WTC11 (cell line): ENCODE results near the gene ACP5. TPM values are rescaled to one million over a fixed set of nuclear protein-coding genes. Genes with fewer than 3 reads are reported as not detected.

Source experiments
- ATAC-seq: fragments of 200-7000 bp; cut with Tn5 transposase; 2 replicates; pipeline ENCODE4 v1.10.0; 2021; ENCODE audit warnings: mild to moderate bottlenecking, moderate library complexity
- CTCF ChIA-PET: fragments of 300-600 bp; sonication (Branson Sonifier 250); formaldehyde crosslinking; loops from one replicate; lab custom pipeline; 2021; ENCODE audit warnings: antibody characterized with exemption; lab: Charles Lee
- POLR2A ChIA-PET: fragments of 350-600 bp; sonication (Branson Sonifier 250); formaldehyde crosslinking; loops from one replicate; lab custom pipeline; 2021; ENCODE audit warnings: antibody characterized with exemption; lab: Charles Lee
- DNase-seq: peaks from one replicate; pipeline ENCODE4 v3.0.0; 2021; ENCODE audit warnings: low spot score
- H3K27ac Mint-ChIP-seq: 2 replicates; pipeline ENCODE4 v1.8.0; 2021; ENCODE audit warnings: mixed read lengths
- H3K27me3 Mint-ChIP-seq: 2 replicates; pipeline ENCODE4 v1.8.0; 2021; ENCODE audit warnings: low read depth, mild to moderate bottlenecking, moderate library complexity, mixed read lengths
- H3K36me3 Mint-ChIP-seq: 2 replicates; pipeline ENCODE4 v1.8.0; 2021; ENCODE audit warnings: mixed read lengths
- H3K4me1 Mint-ChIP-seq: 2 replicates; pipeline ENCODE4 v1.8.0; 2022; ENCODE audit warnings: mixed read lengths
- H3K4me3 Mint-ChIP-seq: 2 replicates; pipeline ENCODE4 v1.8.0; 2021; ENCODE audit warnings: mild to moderate bottlenecking, moderate library complexity, mixed read lengths
- H3K9me3 Mint-ChIP-seq: 2 replicates; pipeline ENCODE4 v1.8.0; 2021; ENCODE audit warnings: mixed read lengths
- CREM ChIP-seq: sonication (generic); formaldehyde crosslinking; IDR thresholded peaks from 2 replicates; pipeline ENCODE4 v1.8.1; 2022; ENCODE audit warnings: mild to moderate bottlenecking, missing genetic modification reagents, moderate library complexity
- ESRRA ChIP-seq: sonication (generic); formaldehyde crosslinking; IDR thresholded peaks from 2 replicates; pipeline ENCODE4 v1.8.1; 2022; ENCODE audit warnings: mild to moderate bottlenecking, missing genetic modification reagents, borderline replicate concordance
- ETV6 ChIP-seq: sonication (generic); formaldehyde crosslinking; IDR thresholded peaks from 2 replicates; pipeline ENCODE4 v1.8.1; 2022; ENCODE audit warnings: mild to moderate bottlenecking, missing genetic modification reagents
- FOXJ3 ChIP-seq: sonication (generic); formaldehyde crosslinking; IDR thresholded peaks from 2 replicates; pipeline ENCODE4 v1.9.0; 2021; ENCODE audit warnings: missing genetic modification reagents, mild to moderate bottlenecking, borderline replicate concordance
- FOXK1 ChIP-seq: sonication (generic); formaldehyde crosslinking; IDR thresholded peaks from 2 replicates; pipeline ENCODE4 v1.8.0; 2022; ENCODE audit warnings: mild to moderate bottlenecking, moderate library complexity, missing genetic modification reagents
- IRF2 ChIP-seq: sonication (generic); formaldehyde crosslinking; IDR thresholded peaks from 2 replicates; pipeline ENCODE4 v1.8.0; 2022; ENCODE audit warnings: low read depth, missing genetic modification reagents, borderline replicate concordance
- JUN ChIP-seq: sonication (generic); formaldehyde crosslinking; IDR thresholded peaks from 2 replicates; pipeline ENCODE4 v1.8.0; 2023; ENCODE audit warnings: mild to moderate bottlenecking, missing genetic modification reagents
- MYBL2 ChIP-seq: sonication (generic); formaldehyde crosslinking; IDR thresholded peaks from 2 replicates; pipeline ENCODE4 v1.8.1; 2023; ENCODE audit warnings: mild to moderate bottlenecking, moderate library complexity, missing genetic modification reagents
- NR1H2 ChIP-seq: sonication (generic); formaldehyde crosslinking; IDR thresholded peaks from 2 replicates; pipeline ENCODE4 v1.9.0; 2021; ENCODE audit warnings: mild to moderate bottlenecking, moderate library complexity, missing genetic modification reagents
- OVOL2 ChIP-seq: fragments of 250-450 bp; sonication (Bioruptor Pico); IDR thresholded peaks from 2 replicates; pipeline ENCODE4 v1.9.0; 2021; ENCODE audit warnings: mild to moderate bottlenecking, borderline replicate concordance
- PRRX2 ChIP-seq: fragments of 250-450 bp; sonication (Bioruptor Pico); IDR thresholded peaks from 2 replicates; pipeline ENCODE4 v1.8.0; 2021; ENCODE audit warnings: mild to moderate bottlenecking
- RORB ChIP-seq: fragments of 250-450 bp; sonication (Bioruptor Pico); IDR thresholded peaks from 2 replicates; pipeline ENCODE4 v1.9.0; 2021; ENCODE audit warnings: mild to moderate bottlenecking
- TCF7 ChIP-seq: sonication (generic); formaldehyde crosslinking; IDR thresholded peaks from 2 replicates; pipeline ENCODE4 v1.8.0; 2022; ENCODE audit warnings: mild to moderate bottlenecking, low read depth, missing genetic modification reagents, moderate library complexity
- ZNF121 ChIP-seq: sonication (generic); formaldehyde crosslinking; IDR thresholded peaks from 2 replicates; pipeline ENCODE4 v1.8.0; 2023; ENCODE audit warnings: missing genetic modification reagents
- ZNF219 ChIP-seq: sonication (generic); formaldehyde crosslinking; IDR thresholded peaks from 2 replicates; pipeline ENCODE4 v1.8.0; 2023; ENCODE audit warnings: missing genetic modification reagents, mild to moderate bottlenecking, borderline replicate concordance
- ZNF396 ChIP-seq: fragments of 250-450 bp; sonication (Bioruptor Pico); IDR thresholded peaks from 2 replicates; pipeline ENCODE4 v1.8.0; 2021; ENCODE audit warnings: mild to moderate bottlenecking, moderate library complexity, borderline replicate concordance
- total RNA-seq: library from RNA; stranded (reverse); gene quantifications from 3 replicates; pipeline ENCODE4 v1.2.3, GENCODE V29; 2021
- TF ChIP-seq, protein P1 (sequence below): fragments of 250-450 bp; sonication (Bioruptor Pico); conservative IDR thresholded peaks from 2 replicates; pipeline ENCODE4 v1.9.0; 2021; ENCODE audit warnings: mild to moderate bottlenecking
- TF ChIP-seq, protein P2 (sequence below): sonication (generic); formaldehyde crosslinking; IDR thresholded peaks from 2 replicates; pipeline ENCODE4 v1.8.0; 2023; ENCODE audit warnings: missing genetic modification reagents, mild to moderate bottlenecking, borderline replicate concordance
- TF ChIP-seq, protein P3 (sequence below): sonication (generic); formaldehyde crosslinking; IDR thresholded peaks from 2 replicates; pipeline ENCODE4 v1.8.1; 2022; ENCODE audit warnings: low read depth, missing genetic modification reagents, borderline replicate concordance
- TF ChIP-seq, protein P4 (sequence below): sonication (generic); formaldehyde crosslinking; IDR thresholded peaks from 2 replicates; pipeline ENCODE4 v1.8.0; 2023; ENCODE audit warnings: mild to moderate bottlenecking, missing genetic modification reagents
- TF ChIP-seq, protein P5 (sequence below): sonication (generic); formaldehyde crosslinking; IDR thresholded peaks from 2 replicates; pipeline ENCODE4 v1.8.1; 2023; ENCODE audit warnings: mild to moderate bottlenecking, missing genetic modification reagents, moderate library complexity
- TF ChIP-seq, protein P6 (sequence below): fragments of 250-450 bp; sonication (Bioruptor Pico); IDR thresholded peaks from 2 replicates; pipeline ENCODE4 v1.9.0; 2021; ENCODE audit warnings: moderate library complexity, mild to moderate bottlenecking, inconsistent platforms, borderline replicate concordance
- TF ChIP-seq, protein P7 (sequence below): sonication (generic); formaldehyde crosslinking; IDR thresholded peaks from 2 replicates; pipeline ENCODE4 v1.8.0; 2022; ENCODE audit warnings: mild to moderate bottlenecking, missing genetic modification reagents

ACP5 gene
- total RNA-seq, 1 experiment from 2014 or later, result 8.6 TPM

DNA sequence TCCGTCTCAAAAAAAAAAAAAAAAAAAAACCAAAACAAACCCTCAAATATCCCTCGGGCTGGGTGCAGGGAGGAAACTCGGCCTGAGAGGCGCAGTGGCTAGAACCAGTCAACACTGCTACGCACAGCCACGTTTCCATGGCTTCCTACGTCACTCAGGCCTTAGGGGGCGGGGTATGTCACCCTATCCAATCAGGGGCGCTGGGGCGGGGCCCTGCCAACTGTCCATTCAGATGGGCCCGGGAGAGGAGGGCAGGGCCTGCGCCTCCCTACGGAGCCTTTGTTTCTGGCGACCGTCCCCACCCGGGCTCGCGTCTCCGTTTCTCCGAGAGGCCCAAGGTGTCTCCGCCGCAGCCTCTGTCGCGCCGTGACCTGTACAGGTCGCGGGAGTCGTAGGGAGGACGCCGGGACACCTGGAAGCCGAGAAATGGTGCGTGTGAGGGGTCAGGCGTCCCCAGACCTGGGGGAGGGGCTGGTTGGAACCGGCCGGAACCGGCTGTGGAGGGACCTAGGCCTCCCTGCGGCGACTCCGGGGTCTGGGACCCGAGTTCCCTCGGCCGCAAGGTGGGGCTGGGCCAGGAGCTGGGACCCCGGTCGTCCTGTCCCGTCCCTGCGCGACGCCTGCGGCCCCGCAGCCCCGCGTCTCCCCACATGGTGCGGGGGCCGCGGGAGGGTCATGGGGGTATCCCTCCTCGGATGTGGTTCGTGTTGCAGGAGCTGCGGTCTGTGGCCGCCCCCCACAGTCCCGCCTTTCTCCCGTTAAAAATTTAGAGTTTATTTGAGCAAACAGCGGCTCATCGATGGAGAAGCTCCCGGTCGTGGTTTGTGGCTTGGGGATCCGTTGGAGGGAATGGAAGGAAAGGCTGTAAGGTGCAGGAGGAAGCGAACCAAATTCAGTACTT, 20.0 kb upstream of the ACP5 start, which contains the start of gene ZNF627:
Gene ZNF627 (plus strand): TSS at position 282 of the 901 bp plus-strand sequence. CDS start 145 bp downstream, at position 427.
- ChIA-PET POLR2A (interaction anchor here (0.6 to 0.7 kb wide), 5 partner anchors 39 to 565 kb away, joined by 3 to 9 read pairs (median 3); no protein-coding TSS in a partner anchor), CTCF (interaction anchor here (0.8 to 1.7 kb wide), 5 partner anchors 16 to 162 kb away, joined by 3 to 5 read pairs (median 4); partner anchors contain the start of genes ODAD3 and PRKCSH)
- peak; percentile 99 for ATAC-seq
- peak; percentile 100 for DNase-seq
- H3K4me3 Mint-ChIP-seq, result peak within 1 kb of the TSS; percentile 96
- H3K36me3 Mint-ChIP-seq, result peaks cover 22% of the 10 kb centered on the region
- H3K27me3 Mint-ChIP-seq, result no peaks in the 10 kb centered on the region
- no peaks in the 10 kb centered on the region for H3K9me3 Mint-ChIP-seq
- peaks cover 23% of the 10 kb centered on the region for H3K4me1 Mint-ChIP-seq
- peak within 1 kb of the TSS; percentile 98 for H3K27ac Mint-ChIP-seq
- TF ChIP-seq, protein P1, sequence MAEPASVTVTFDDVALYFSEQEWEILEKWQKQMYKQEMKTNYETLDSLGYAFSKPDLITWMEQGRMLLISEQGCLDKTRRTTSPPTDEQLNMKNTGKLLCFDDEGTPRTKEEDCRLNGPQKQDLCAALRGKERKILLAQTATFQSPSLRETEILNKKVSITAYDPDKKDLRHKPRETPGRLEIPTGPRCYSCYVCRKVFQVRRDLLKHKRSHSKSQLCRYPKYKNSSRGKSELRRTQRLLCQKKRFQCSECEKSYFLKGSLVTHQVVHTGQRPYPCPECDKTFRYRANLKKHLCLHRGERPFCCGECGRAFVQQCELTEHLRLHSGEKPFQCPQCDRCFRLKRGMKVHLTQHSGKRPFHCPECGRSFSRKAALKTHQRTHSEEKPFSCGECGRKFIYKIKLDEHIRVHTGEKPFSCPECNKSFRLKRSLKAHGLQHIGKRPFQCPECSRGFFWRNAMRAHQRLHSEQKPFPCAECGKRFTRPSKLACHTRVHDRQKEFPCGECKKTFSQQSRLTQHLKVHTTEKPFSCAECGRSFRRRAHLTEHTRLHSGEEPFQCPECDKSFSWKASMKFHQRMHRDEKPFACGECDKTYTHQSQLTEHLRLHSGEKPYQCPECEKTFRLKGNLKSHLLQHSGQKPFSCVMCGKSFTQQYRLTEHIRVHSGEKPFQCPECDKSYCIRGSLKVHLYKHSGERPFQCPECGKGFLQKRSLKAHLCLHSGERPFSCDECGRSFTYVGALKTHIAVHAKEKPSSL (CRISPR knock-in tag), result no peak
- TF ChIP-seq ETV6, result no peak
- TF ChIP-seq IRF2 (CRISPR knock-in tag), result no peak
- TF ChIP-seq, protein P2, sequence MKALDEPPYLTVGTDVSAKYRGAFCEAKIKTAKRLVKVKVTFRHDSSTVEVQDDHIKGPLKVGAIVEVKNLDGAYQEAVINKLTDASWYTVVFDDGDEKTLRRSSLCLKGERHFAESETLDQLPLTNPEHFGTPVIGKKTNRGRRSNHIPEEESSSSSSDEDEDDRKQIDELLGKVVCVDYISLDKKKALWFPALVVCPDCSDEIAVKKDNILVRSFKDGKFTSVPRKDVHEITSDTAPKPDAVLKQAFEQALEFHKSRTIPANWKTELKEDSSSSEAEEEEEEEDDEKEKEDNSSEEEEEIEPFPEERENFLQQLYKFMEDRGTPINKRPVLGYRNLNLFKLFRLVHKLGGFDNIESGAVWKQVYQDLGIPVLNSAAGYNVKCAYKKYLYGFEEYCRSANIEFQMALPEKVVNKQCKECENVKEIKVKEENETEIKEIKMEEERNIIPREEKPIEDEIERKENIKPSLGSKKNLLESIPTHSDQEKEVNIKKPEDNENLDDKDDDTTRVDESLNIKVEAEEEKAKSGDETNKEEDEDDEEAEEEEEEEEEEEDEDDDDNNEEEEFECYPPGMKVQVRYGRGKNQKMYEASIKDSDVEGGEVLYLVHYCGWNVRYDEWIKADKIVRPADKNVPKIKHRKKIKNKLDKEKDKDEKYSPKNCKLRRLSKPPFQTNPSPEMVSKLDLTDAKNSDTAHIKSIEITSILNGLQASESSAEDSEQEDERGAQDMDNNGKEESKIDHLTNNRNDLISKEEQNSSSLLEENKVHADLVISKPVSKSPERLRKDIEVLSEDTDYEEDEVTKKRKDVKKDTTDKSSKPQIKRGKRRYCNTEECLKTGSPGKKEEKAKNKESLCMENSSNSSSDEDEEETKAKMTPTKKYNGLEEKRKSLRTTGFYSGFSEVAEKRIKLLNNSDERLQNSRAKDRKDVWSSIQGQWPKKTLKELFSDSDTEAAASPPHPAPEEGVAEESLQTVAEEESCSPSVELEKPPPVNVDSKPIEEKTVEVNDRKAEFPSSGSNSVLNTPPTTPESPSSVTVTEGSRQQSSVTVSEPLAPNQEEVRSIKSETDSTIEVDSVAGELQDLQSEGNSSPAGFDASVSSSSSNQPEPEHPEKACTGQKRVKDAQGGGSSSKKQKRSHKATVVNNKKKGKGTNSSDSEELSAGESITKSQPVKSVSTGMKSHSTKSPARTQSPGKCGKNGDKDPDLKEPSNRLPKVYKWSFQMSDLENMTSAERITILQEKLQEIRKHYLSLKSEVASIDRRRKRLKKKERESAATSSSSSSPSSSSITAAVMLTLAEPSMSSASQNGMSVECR (CRISPR knock-in tag), result peak; percentile 96
- TF ChIP-seq, protein P3, sequence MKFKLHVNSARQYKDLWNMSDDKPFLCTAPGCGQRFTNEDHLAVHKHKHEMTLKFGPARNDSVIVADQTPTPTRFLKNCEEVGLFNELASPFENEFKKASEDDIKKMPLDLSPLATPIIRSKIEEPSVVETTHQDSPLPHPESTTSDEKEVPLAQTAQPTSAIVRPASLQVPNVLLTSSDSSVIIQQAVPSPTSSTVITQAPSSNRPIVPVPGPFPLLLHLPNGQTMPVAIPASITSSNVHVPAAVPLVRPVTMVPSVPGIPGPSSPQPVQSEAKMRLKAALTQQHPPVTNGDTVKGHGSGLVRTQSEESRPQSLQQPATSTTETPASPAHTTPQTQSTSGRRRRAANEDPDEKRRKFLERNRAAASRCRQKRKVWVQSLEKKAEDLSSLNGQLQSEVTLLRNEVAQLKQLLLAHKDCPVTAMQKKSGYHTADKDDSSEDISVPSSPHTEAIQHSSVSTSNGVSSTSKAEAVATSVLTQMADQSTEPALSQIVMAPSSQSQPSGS (CRISPR knock-in tag), result no peak
- no peak for TF ChIP-seq OVOL2 (CRISPR knock-in tag)
- no peak for TF ChIP-seq RORB (CRISPR knock-in tag)
- TF ChIP-seq, protein P4, sequence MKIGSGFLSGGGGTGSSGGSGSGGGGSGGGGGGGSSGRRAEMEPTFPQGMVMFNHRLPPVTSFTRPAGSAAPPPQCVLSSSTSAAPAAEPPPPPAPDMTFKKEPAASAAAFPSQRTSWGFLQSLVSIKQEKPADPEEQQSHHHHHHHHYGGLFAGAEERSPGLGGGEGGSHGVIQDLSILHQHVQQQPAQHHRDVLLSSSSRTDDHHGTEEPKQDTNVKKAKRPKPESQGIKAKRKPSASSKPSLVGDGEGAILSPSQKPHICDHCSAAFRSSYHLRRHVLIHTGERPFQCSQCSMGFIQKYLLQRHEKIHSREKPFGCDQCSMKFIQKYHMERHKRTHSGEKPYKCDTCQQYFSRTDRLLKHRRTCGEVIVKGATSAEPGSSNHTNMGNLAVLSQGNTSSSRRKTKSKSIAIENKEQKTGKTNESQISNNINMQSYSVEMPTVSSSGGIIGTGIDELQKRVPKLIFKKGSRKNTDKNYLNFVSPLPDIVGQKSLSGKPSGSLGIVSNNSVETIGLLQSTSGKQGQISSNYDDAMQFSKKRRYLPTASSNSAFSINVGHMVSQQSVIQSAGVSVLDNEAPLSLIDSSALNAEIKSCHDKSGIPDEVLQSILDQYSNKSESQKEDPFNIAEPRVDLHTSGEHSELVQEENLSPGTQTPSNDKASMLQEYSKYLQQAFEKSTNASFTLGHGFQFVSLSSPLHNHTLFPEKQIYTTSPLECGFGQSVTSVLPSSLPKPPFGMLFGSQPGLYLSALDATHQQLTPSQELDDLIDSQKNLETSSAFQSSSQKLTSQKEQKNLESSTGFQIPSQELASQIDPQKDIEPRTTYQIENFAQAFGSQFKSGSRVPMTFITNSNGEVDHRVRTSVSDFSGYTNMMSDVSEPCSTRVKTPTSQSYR (CRISPR knock-in tag), result peak; percentile 85
- TF ChIP-seq ZNF121 (CRISPR knock-in tag), result no peak
- no peak for TF ChIP-seq ZNF396
- TF ChIP-seq, protein P5, sequence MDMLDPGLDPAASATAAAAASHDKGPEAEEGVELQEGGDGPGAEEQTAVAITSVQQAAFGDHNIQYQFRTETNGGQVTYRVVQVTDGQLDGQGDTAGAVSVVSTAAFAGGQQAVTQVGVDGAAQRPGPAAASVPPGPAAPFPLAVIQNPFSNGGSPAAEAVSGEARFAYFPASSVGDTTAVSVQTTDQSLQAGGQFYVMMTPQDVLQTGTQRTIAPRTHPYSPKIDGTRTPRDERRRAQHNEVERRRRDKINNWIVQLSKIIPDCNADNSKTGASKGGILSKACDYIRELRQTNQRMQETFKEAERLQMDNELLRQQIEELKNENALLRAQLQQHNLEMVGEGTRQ (CRISPR knock-in tag), result no peak
- no peak for TF ChIP-seq FOXJ3 (CRISPR knock-in tag)
- TF ChIP-seq FOXK1 (CRISPR knock-in tag), result 0 out of 2 replicates have a peak, but pooled peaks have one; percentile 17
- TF ChIP-seq ESRRA, result no peak
- TF ChIP-seq JUN (CRISPR knock-in tag), result no peak
- peak; percentile 68 for TF ChIP-seq CREM
- TF ChIP-seq ZNF219 (CRISPR knock-in tag), result no peak
- TF ChIP-seq, protein P6, sequence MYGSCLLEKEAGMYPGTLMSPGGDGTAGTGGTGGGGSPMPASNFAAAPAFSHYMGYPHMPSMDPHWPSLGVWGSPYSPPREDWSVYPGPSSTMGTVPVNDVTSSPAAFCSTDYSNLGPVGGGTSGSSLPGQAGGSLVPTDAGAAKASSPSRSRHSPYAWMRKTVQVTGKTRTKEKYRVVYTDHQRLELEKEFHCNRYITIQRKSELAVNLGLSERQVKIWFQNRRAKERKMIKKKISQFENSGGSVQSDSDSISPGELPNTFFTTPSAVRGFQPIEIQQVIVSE (CRISPR knock-in tag), result no peak
- TF ChIP-seq MYBL2 (CRISPR knock-in tag), result no peak
- no peak for TF ChIP-seq TCF7
- no peak for TF ChIP-seq NR1H2
- TF ChIP-seq, protein P7, sequence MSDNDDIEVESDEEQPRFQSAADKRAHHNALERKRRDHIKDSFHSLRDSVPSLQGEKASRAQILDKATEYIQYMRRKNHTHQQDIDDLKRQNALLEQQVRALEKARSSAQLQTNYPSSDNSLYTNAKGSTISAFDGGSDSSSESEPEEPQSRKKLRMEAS (CRISPR knock-in tag), result peak; percentile 64
- no peak for TF ChIP-seq PRRX2
